Mammary epithelial cell (primary cell): ENCODE measurements around the gene ZFHX3.

Source experiments
- CTCF ChIP-seq, 2 donors: IDR thresholded peaks in 1 of 2; conservative IDR thresholded peaks in 1 of 2; 2 replicates each; pipeline ENCODE4 v1.5.1; 2011 to 2012; ENCODE audit warnings: inconsistent platforms in 2 of 2, low read length in 2 of 2, mild to moderate bottlenecking in 2 of 2, control low read depth in 1 of 2, low read depth in 1 of 2; ENCODE audit not compliant: insufficient read depth in 1 of 2; ENCODE audit errors: extremely low read depth in 1 of 2
- EZH2 ChIP-seq: IDR thresholded peaks from 2 replicates; pipeline ENCODE4 v1.6.1; 2012; ENCODE audit warnings: low read length, inconsistent platforms, borderline replicate concordance

GRCh38 chr16:72848028-72848400 lies 199.9 kb downstream of the ZFHX3 start:
- TF ChIP-seq CTCF (conservative IDR thresholded peaks at IDR 0.05 in 1 of 2, IDR thresholded peaks at IDR 0.05 in 1 of 2; ENCODE audit: extremely low read depth in 1 of 2, insufficient read depth in 1 of 2, low read depth in 1 of 2, low read length in 2 of 2): no peak
- no peak for TF ChIP-seq EZH2
